ENCODE measurements around the gene LCN2. TPM values are rescaled to one million over a fixed set of nuclear protein-coding genes. Genes with fewer than 3 reads are reported as not detected.

LCN2 gene
- total RNA-seq, 2 experiments from 2014 or later, result not detected

DNA sequence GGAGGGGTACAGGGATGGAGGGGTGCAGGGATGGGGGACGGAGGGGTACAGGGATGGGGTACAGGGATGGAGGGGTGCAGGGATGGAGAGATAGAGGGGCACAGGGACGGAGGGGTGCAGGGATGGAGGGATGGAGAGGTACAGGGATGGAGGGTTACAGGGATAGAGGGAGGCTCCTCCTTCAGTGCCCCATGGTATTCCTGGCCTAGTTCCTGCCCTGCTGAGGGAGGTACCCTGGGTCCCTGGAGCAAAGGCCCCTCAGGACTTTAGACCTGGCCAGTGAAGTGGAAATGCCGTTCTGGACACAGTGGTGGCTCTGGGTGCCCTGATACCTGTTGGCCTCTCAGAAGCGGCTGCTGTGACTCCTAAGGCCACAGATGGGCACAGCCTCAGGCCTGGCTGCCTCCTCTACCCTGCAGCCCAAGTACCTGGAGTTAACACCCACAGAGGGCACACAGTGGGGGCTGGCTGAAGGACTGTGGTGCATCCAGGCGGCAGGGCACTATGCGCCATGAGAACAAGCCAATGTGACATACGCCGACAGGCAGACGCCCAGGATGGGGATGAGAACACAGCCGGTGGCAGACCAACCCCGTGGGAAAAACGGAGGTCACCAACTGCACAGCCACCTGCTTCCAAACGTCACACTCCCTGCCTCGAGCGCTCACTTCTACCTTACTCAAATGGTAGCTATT is 30.1 kb upstream of the LCN2 start:
- H3K9me3 ChIP-seq (ENCODE audit: control insufficient read depth in 1 of 2, insufficient read depth in 1 of 2, low read length in 2 of 2), result no peaks in the 10 kb centered on the region
- Mint-ChIP-seq H3K27ac (no peak overlapping the region), H3K9me3 (no peaks in the 10 kb centered on the region), H3K27me3 (no peaks in the 10 kb centered on the region), H3K4me1 (ENCODE audit: low read depth) (peaks cover 6% of the 10 kb centered on the region), H3K4me3 (no peak overlapping the region), H3K36me3 (ENCODE audit: low read depth) (peaks cover 22% of the 10 kb centered on the region)
- H3K27me3 ChIP-seq (ENCODE audit: control insufficient read depth in 1 of 2, insufficient read depth in 2 of 2, low read length in 2 of 2), result no peaks in the 10 kb centered on the region
- intact Hi-C loops (cut with DNase I, micrococcal nuclease), result loop anchor here (5.0 to 10.0 kb wide), 4 partner anchors 82 to 182 kb away; partner anchors contain the start of gene DPM2 (in 1 of the 2)
- TF ChIP-seq, protein P1, sequence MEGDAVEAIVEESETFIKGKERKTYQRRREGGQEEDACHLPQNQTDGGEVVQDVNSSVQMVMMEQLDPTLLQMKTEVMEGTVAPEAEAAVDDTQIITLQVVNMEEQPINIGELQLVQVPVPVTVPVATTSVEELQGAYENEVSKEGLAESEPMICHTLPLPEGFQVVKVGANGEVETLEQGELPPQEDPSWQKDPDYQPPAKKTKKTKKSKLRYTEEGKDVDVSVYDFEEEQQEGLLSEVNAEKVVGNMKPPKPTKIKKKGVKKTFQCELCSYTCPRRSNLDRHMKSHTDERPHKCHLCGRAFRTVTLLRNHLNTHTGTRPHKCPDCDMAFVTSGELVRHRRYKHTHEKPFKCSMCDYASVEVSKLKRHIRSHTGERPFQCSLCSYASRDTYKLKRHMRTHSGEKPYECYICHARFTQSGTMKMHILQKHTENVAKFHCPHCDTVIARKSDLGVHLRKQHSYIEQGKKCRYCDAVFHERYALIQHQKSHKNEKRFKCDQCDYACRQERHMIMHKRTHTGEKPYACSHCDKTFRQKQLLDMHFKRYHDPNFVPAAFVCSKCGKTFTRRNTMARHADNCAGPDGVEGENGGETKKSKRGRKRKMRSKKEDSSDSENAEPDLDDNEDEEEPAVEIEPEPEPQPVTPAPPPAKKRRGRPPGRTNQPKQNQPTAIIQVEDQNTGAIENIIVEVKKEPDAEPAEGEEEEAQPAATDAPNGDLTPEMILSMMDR (IDR thresholded peaks at IDR 0.05), result no peak
- no peak for ATAC-seq (ENCODE audit: poor library complexity)
- no peak overlapping the region for H3K4me3 ChIP-seq (ENCODE audit: low read length)
- DNase-seq, result peak in 1 of 14 experiments; percentile 21
- ChIA-PET CTCF (interaction anchor here (1.1 kb wide), 1 partner anchor 176 kb away, joined by 3 read pairs; no protein-coding TSS in a partner anchor), POLR2A (no interaction called here)
- H3K36me3 ChIP-seq (ENCODE audit: insufficient read depth, low read length), result peaks cover 34% of the 10 kb centered on the region
- H3K4me1 ChIP-seq (ENCODE audit: insufficient read depth, low read length), result peaks cover 15% of the 10 kb centered on the region
- no peak overlapping the region for H3K27ac ChIP-seq (ENCODE audit: low read depth in 1 of 2, low read length in 2 of 2)

DNA sequence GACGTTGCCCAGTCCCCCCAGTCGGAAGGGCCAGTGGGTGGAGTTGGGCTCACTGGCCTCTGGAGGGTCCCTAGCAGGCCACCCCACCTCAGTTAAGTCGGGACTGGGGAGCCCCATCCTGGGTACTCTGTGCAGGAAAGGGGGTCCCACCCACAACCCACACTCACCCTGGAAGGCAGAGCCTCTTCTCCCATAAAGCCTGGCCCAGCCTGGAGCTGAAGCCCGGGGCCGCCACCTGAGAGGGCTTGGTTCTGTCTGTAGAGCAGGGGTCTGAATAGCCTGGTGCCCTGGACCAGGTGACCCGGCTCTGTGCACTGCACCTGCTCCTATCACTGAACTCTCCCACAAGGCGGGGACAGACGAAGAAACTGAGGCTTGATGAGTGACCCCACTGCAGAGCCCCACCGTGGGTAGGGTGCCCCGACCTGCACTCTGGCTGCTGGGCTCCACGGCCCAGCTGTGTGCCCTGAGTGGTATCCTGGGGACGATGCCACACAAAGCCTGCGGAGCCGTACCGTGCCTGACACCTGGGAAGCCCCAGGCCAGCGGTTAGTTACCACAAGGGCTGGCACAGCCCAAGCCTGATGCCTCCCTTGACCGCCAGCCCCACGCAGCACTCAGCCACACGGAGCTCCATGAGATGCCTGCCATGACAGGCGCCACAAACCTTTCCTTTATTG is 29.1 kb upstream of the LCN2 start:
- Mint-ChIP-seq H3K9me3 (no peaks in the 10 kb centered on the region), H3K4me3 (no peak overlapping the region), H3K27ac (no peak overlapping the region), H3K4me1 (ENCODE audit: low read depth) (peaks cover 12% of the 10 kb centered on the region), H3K27me3 (no peaks in the 10 kb centered on the region), H3K36me3 (ENCODE audit: low read depth) (peaks cover 22% of the 10 kb centered on the region)
- DNase-seq (peak in 1 of 14 experiments; percentile 29), ATAC-seq (ENCODE audit: poor library complexity) (no peak)
- intact Hi-C loops (cut with DNase I, micrococcal nuclease), result loop anchor here in 1 of 2 experiments (10.0 kb wide), 1 partner anchor 205 kb away; the partner anchor contains the start of genes COQ4 and TRUB2
- no peaks in the 10 kb centered on the region for H3K9me3 ChIP-seq (ENCODE audit: control insufficient read depth in 1 of 2, insufficient read depth in 1 of 2, low read length in 2 of 2)
- TF ChIP-seq, protein P1 (IDR thresholded peaks at IDR 0.05), result no peak
- ChIA-PET POLR2A (no interaction called here), CTCF (interaction anchor here (1.1 kb wide), 1 partner anchor 177 kb away, joined by 3 read pairs; no protein-coding TSS in a partner anchor)
- no peaks in the 10 kb centered on the region for H3K27me3 ChIP-seq (ENCODE audit: control insufficient read depth in 1 of 2, insufficient read depth in 2 of 2, low read length in 2 of 2)
- peaks cover 23% of the 10 kb centered on the region for H3K4me1 ChIP-seq (ENCODE audit: insufficient read depth, low read length)
- no peak overlapping the region for H3K27ac ChIP-seq (ENCODE audit: low read depth in 1 of 2, low read length in 2 of 2)
- H3K36me3 ChIP-seq (ENCODE audit: insufficient read depth, low read length), result peaks cover 37% of the 10 kb centered on the region
- no peak overlapping the region for H3K4me3 ChIP-seq (ENCODE audit: low read length)

DNA sequence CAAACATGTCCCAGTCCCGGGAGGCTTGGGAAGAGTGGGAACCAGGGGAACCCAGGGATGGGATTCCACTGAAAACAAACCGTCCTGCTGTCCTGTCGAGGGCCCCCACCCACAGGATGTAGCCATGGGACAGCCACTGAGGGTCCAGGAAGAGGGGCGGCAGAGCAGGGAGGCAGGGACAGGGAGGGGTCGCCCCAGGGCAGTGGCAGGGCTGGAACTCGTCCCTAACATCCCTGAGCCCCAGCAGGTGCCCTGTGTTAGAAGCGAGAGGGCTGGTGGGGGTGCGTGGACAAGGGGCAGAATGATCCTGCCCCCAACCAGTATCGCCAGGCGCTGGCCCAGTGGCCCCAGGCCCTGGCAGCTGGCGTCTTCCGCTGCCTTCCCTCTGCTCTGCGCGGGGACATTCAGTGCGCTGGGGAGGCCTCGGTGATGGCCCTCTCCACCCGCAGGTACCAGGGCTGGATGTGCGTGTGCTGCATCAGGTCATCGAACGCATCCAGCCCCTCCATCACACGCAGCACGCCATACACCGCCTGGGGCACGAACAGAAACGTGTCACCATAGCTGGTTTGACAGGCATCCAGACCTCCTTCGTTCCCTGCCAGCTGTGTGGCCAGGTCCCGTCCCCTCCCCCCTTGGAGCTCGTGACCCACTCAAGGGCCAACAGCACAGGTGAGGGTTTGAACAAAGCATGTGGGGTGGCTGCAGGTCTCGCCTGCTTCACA is 28.4 kb upstream of the LCN2 start:
- Mint-ChIP-seq H3K9me3 (no peaks in the 10 kb centered on the region), H3K4me3 (no peak overlapping the region), H3K27me3 (no peaks in the 10 kb centered on the region), H3K4me1 (ENCODE audit: low read depth) (peaks cover 19% of the 10 kb centered on the region), H3K27ac (no peak overlapping the region), H3K36me3 (ENCODE audit: low read depth) (peaks cover 24% of the 10 kb centered on the region)
- DNase-seq, result no peak
- Histone ChIP-seq H3K27ac (ENCODE audit: low read depth in 1 of 2, low read length in 2 of 2) (no peak overlapping the region), H3K4me3 (ENCODE audit: low read length) (no peak overlapping the region), H3K4me1 (ENCODE audit: insufficient read depth, low read length) (peaks cover 26% of the 10 kb centered on the region), H3K36me3 (ENCODE audit: insufficient read depth, low read length) (peaks cover 35% of the 10 kb centered on the region), H3K27me3 (ENCODE audit: control insufficient read depth in 1 of 2, insufficient read depth in 2 of 2, low read length in 2 of 2) (no peaks in the 10 kb centered on the region), H3K9me3 (ENCODE audit: control insufficient read depth in 1 of 2, insufficient read depth in 1 of 2, low read length in 2 of 2) (no peaks in the 10 kb centered on the region)
- TF ChIP-seq, protein P1 (IDR thresholded peaks at IDR 0.05), result no peak
- ATAC-seq (ENCODE audit: poor library complexity), result no peak
- CTCF ChIA-PET, result no interaction called here
- intact Hi-C loops (cut with DNase I, micrococcal nuclease), result loop anchor here in 1 of 2 experiments (10.0 kb wide), 1 partner anchor 204 kb away; the partner anchor contains the start of genes COQ4 and TRUB2
- POLR2A ChIA-PET, result no interaction called here
